Breast epithelium (tissue), 4 donors: ENCODE results near the gene ADGRL3. TPM values are rescaled to one million over a fixed set of nuclear protein-coding genes. Genes with fewer than 3 reads are reported as not detected.

Source experiments
- DNase-seq, 2 donors: peaks; one replicate each; pipeline ENCODE4 v3.0.0-alpha.2; 2019; ENCODE audit warnings: low spot score in 2 of 2
- H3K27ac ChIP-seq, 2 donors: fragments of 200-600 bp; sonication (generic) in 1 of 2; one replicate each; pipeline ENCODE4 v1.5.1; 2016 to 2019; ENCODE audit warnings: mild to moderate bottlenecking in 1 of 2
- H3K27me3 ChIP-seq, 2 donors: fragments of 200-600 bp; sonication (generic) in 1 of 2; one replicate each; pipeline versions ENCODE4 v1.5.1 to v1.6.0; 2017 to 2019; ENCODE audit warnings: control low read depth in 1 of 2, mild to moderate bottlenecking in 1 of 2
- H3K36me3 ChIP-seq: fragments of 200-600 bp; one replicate; pipeline ENCODE4 v1.5.1; 2019
- H3K4me1 ChIP-seq, 2 donors: fragments of 200-600 bp; sonication (generic); one replicate each; pipeline ENCODE4 v1.5.1; 2016 to 2019; ENCODE audit warnings: control low read depth in 1 of 2
- H3K4me3 ChIP-seq, 3 donors: fragments of 200-600 bp; sonication (generic); 1 replicate in 2 of 3; 2 replicates in 1 of 3; pipeline ENCODE4 v1.5.1; 2016 to 2019; ENCODE audit warnings: mild to moderate bottlenecking in 3 of 3, moderate library complexity in 2 of 3
- H3K9me3 ChIP-seq, 2 donors: fragments of 200-600 bp; sonication (generic) in 1 of 2; one replicate each; pipeline ENCODE4 v1.5.1; 2016 to 2019; ENCODE audit warnings: control low read depth in 1 of 2
- POLR2A ChIP-seq: fragments of 450-650 bp; IDR thresholded peaks from one replicate; pipeline ENCODE4 v1.6.1; 2016; ENCODE audit warnings: antibody characterized with exemption, mild to moderate bottlenecking, moderate library complexity
- POLR2AphosphoS5 ChIP-seq, 3 donors: sonication (generic); formaldehyde crosslinking; IDR thresholded peaks; one replicate each; pipeline ENCODE4 v1.6.1; 2017; ENCODE audit warnings: antibody characterized with exemption in 3 of 3
- intact Hi-C: fragments of 100-400 bp; cut with DNase I; formaldehyde crosslinking; loops from one replicate; pipeline ENCODE4 v1.15.1; 2023; ENCODE audit warnings: low total_unique reads
- total RNA-seq, 3 donors: library from RNA; depleted of rRNA; stranded (reverse); fragments of >200 nt; gene quantifications; one replicate each; pipeline ENCODE4 v1.1.0, GENCODE V29; 2016
- TF ChIP-seq, protein P1 (sequence below), 3 donors: fragments of 450-650 bp; IDR thresholded peaks; one replicate each; pipeline ENCODE4 v1.5.1; 2016 to 2017; ENCODE audit warnings: antibody characterized with exemption in 3 of 3, mild to moderate bottlenecking in 3 of 3, moderate library complexity in 3 of 3

The ADGRL3 gene
- total RNA-seq, 3 donors from 2014 or later, result 4.2 to 8.2 (median 6.6) TPM

DNA sequence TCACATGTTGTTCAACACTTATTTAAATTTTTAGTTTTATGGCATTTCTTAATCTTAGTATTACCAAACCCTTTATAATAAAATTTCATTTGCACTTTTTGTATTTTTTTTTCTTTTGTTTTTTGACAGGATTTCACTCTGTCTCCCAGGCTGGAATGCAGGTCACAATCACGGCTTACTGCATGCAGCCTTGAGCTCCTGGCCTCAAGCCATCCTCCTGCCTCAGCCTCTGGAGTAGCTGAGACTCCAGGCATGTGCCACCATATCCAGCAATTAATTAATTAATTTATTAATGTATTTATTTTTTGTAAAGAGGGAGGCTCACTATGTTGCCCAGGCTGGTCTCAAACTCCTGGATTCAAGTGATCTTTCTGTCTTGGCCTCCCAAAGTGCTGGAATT lies 133.4 kb downstream of the ADGRL3 start:
- Histone ChIP-seq H3K36me3 (no peaks in the 10 kb centered on the region), H3K4me1 (no peaks in the 10 kb centered on the region), H3K27me3 (no peaks in the 10 kb centered on the region), H3K4me3 (no peak overlapping the region), H3K9me3 (no peaks in the 10 kb centered on the region), H3K27ac (no peak overlapping the region)
- TF ChIP-seq POLR2AphosphoS5 (IDR thresholded peaks at IDR 0.05) (no peak), POLR2A (no peak)
- TF ChIP-seq, protein P1, sequence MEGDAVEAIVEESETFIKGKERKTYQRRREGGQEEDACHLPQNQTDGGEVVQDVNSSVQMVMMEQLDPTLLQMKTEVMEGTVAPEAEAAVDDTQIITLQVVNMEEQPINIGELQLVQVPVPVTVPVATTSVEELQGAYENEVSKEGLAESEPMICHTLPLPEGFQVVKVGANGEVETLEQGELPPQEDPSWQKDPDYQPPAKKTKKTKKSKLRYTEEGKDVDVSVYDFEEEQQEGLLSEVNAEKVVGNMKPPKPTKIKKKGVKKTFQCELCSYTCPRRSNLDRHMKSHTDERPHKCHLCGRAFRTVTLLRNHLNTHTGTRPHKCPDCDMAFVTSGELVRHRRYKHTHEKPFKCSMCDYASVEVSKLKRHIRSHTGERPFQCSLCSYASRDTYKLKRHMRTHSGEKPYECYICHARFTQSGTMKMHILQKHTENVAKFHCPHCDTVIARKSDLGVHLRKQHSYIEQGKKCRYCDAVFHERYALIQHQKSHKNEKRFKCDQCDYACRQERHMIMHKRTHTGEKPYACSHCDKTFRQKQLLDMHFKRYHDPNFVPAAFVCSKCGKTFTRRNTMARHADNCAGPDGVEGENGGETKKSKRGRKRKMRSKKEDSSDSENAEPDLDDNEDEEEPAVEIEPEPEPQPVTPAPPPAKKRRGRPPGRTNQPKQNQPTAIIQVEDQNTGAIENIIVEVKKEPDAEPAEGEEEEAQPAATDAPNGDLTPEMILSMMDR (IDR thresholded peaks at IDR 0.05), result no peak
- intact Hi-C loops, result no loop called here
- no peak for DNase-seq

DNA sequence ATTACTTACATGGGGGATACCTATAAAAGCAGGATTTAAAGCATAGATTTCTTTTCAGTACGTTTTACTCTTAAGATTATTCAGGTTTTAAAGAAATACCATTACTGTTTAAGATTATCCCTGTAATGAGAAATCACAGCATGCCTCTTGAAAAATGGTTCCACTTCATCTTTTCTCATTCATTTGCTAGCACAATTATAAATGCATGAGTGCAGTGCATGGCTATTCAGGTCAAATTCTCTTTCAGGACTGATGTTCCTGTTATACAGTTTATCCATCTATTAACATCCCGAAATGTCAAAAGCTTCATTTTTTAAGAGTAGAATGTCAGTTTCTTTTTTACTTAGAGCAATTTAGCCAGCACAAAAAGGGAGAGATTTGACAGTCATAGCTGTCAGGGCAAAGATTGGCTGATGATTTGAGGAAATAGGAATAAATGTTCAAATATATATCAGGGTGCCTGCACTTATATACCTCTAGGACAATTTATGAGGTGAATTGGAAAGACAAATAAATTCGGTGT lies 135.2 kb downstream of the ADGRL3 start:
- no peaks in the 10 kb centered on the region for H3K27me3 ChIP-seq
- no peak overlapping the region for H3K27ac ChIP-seq
- no peaks in the 10 kb centered on the region for H3K36me3 ChIP-seq
- H3K9me3 ChIP-seq, result no peaks in the 10 kb centered on the region
- intact Hi-C loops, result no loop called here
- no peaks in the 10 kb centered on the region for H3K4me1 ChIP-seq
- TF ChIP-seq POLR2AphosphoS5 (IDR thresholded peaks at IDR 0.05), result no peak
- no peak for TF ChIP-seq POLR2A
- TF ChIP-seq, protein P1 (IDR thresholded peaks at IDR 0.05), result no peak
- DNase-seq, result no peak
- H3K4me3 ChIP-seq, result no peak overlapping the region

DNA sequence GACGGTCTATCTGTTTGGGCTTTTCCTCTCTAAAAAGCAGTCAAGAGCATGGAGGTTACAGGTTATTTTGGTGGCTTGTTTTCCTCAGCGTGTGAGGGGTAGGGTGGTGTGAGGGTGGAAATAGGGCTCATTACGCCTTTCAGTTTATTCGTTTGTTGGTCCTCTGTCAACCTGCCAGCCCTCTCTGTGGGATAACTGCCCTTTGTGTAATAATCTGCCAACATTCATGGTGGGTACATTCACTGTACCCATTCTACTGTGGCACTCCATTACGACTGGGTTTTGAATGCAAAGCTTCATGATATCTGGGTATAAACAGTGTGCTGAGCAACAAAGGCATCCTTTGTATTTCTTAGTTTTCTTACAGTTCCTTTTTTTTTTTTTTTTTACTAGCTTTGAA lies 136.4 kb downstream of the ADGRL3 start:
- no peaks in the 10 kb centered on the region for H3K9me3 ChIP-seq
- no peaks in the 10 kb centered on the region for H3K4me1 ChIP-seq
- H3K4me3 ChIP-seq, result no peak overlapping the region
- H3K27me3 ChIP-seq, result no peaks in the 10 kb centered on the region
- intact Hi-C loops, result no loop called here
- H3K27ac ChIP-seq, result no peak overlapping the region
- H3K36me3 ChIP-seq, result no peaks in the 10 kb centered on the region
- TF ChIP-seq, protein P1 (IDR thresholded peaks at IDR 0.05), result no peak
- no peak for TF ChIP-seq POLR2A
- no peak for TF ChIP-seq POLR2AphosphoS5 (IDR thresholded peaks at IDR 0.05)
- no peak for DNase-seq

GRCh38 chr4:61336916-61337315 lies 136.8 kb downstream of the ADGRL3 start:
- H3K4me1 ChIP-seq, result no peaks in the 10 kb centered on the region
- intact Hi-C loops, result no loop called here

GRCh38 chr4:61342061-61342460 lies 141.9 kb downstream of the ADGRL3 start:
- no peaks in the 10 kb centered on the region for H3K9me3 ChIP-seq
- H3K36me3 ChIP-seq, result no peaks in the 10 kb centered on the region
- H3K4me1 ChIP-seq, result no peaks in the 10 kb centered on the region
- H3K27ac ChIP-seq, result no peak overlapping the region
- DNase-seq, result no peak
- no peaks in the 10 kb centered on the region for H3K27me3 ChIP-seq
- TF ChIP-seq POLR2AphosphoS5 (IDR thresholded peaks at IDR 0.05) (no peak), POLR2A (no peak)
- TF ChIP-seq, protein P1 (IDR thresholded peaks at IDR 0.05), result no peak
- intact Hi-C loops, result no loop called here
- no peak overlapping the region for H3K4me3 ChIP-seq

More at GRCh38 chr4:61336916-61337315, 136.8 kb downstream of the ADGRL3 start:
- no peak overlapping the region for H3K27ac ChIP-seq
- H3K4me3 ChIP-seq, result no peak overlapping the region
- H3K27me3 ChIP-seq, result no peaks in the 10 kb centered on the region
- H3K9me3 ChIP-seq, result no peaks in the 10 kb centered on the region
- TF ChIP-seq POLR2A (no peak), POLR2AphosphoS5 (IDR thresholded peaks at IDR 0.05) (no peak)
- TF ChIP-seq, protein P1 (IDR thresholded peaks at IDR 0.05), result no peak
- no peaks in the 10 kb centered on the region for H3K36me3 ChIP-seq
- DNase-seq, result no peak
